Measurements from ENCODE around the gene PLAAT2.

PLAAT2 gene

GRCh38 chr11:63512816-63513215 is 50.4 kb downstream of the PLAAT2 start:
- no peak for DNase-seq

- DNase-seq: no peak
These were observed 52.0 kb downstream of the PLAAT2 start for GRCh38 chr11:63511048-63511748.

GRCh38 chr11:63510360-63511047 is 52.7 kb downstream of the PLAAT2 start:
- DNase-seq: no peak

GRCh38 chr11:63508745-63509144 is 54.4 kb downstream of the PLAAT2 start:
- DNase-seq: no peak

GRCh38 chr11:63508009-63508408 is 55.2 kb downstream of the PLAAT2 start:
- no peak for DNase-seq

GRCh38 chr11:63507511-63507910 is 55.7 kb downstream of the PLAAT2 start:
- no peak for DNase-seq

- no peak for DNase-seq
These were observed 56.3 kb downstream of the PLAAT2 start for GRCh38 chr11:63506876-63507275.

GRCh38 chr11:63505857-63506528 is 57.2 kb downstream of the PLAAT2 start, which contains the start of gene LGALS12:
TSS of gene LGALS12 (plus strand) at chr11:63506084. CDS start at chr11:63506459, 375 bp downstream.
- DNase-seq: no peak

- DNase-seq: no peak
These were observed 58.1 kb downstream of the PLAAT2 start for GRCh38 chr11:63504933-63505586.

GRCh38 chr11:63504054-63504453 is 59.1 kb downstream of the PLAAT2 start:
- DNase-seq: no peak

GRCh38 chr11:63503492-63503891 is 59.7 kb downstream of the PLAAT2 start:
- DNase-seq: no peak
